ENCODE data around the gene SGCD. TPM values are rescaled to one million over a fixed set of nuclear protein-coding genes. Genes with fewer than 3 reads are reported as not detected.

The SGCD gene
- total RNA-seq, 4 donors from 2014 or later, result 1.1 to 8.2 (median 4.4) TPM

DNA sequence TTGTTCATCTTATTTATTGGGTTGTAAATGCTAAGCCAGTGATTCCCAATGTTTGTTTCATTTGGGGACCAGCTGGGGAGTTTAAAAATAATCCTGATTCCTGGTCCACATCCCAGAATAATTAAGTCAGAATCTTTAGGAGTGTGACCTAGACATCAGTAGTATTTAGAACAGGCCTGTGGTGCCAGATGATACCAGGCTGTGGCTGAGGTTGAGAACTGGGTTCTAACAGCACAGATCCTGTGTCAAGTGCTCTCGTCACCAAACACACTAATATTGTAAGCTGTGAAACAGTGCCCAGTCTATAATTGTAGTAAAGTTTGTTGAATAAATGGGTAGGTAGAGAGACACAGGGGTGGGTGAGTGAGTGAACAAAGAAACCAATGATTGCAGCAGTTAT, 351.0 kb downstream of the SGCD start:
- TF ChIP-seq, protein P1, sequence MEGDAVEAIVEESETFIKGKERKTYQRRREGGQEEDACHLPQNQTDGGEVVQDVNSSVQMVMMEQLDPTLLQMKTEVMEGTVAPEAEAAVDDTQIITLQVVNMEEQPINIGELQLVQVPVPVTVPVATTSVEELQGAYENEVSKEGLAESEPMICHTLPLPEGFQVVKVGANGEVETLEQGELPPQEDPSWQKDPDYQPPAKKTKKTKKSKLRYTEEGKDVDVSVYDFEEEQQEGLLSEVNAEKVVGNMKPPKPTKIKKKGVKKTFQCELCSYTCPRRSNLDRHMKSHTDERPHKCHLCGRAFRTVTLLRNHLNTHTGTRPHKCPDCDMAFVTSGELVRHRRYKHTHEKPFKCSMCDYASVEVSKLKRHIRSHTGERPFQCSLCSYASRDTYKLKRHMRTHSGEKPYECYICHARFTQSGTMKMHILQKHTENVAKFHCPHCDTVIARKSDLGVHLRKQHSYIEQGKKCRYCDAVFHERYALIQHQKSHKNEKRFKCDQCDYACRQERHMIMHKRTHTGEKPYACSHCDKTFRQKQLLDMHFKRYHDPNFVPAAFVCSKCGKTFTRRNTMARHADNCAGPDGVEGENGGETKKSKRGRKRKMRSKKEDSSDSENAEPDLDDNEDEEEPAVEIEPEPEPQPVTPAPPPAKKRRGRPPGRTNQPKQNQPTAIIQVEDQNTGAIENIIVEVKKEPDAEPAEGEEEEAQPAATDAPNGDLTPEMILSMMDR (IDR thresholded peaks at IDR 0.05), result no peak
- no peak for ATAC-seq (ENCODE audit: low FRiP score)
- no peak for DNase-seq (ENCODE audit: low spot score)

DNA sequence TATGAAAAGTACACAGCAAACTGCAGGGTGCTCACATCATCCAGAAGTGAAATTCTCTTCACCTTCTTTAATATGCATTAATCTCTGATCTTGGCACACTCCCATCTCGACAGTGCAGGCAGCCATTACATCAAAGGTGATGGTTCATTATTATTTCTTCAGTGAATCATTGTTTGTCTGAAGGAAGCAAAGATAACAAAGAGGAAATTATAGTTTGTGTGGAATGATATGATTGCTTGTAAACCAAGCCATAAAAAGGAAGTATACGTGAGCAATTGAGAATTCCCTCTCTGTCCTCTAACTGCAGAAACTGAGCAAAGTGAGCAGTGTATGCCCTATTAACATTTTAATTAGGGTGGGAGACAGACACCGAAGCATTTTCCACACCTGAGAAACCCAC, 351.5 kb downstream of the SGCD start:
- ATAC-seq (ENCODE audit: low FRiP score) (no peak), DNase-seq (ENCODE audit: low spot score) (no peak)
- TF ChIP-seq, protein P1 (IDR thresholded peaks at IDR 0.05), result no peak

DNA sequence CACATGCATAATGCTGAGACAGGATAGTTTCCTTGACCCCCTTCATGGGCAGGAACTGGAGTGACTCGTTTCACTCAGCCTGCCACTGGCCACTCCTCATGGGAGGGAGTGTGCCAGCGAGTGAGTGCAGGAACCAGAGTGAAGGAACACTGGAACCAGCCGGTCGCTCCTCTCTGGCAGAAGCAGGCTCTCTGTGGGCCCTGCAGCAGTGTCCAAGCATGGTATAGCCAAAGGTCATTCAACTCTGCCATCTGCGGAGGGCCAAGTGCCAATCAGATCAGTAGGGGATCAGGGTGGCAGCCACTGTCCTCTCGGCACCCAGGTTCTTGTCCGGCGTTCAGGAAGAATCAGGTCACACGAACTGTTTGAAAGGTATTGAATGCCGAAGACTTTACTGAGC, 353.9 kb downstream of the SGCD start:
- no peak for ATAC-seq (ENCODE audit: low FRiP score)
- no peak for DNase-seq (ENCODE audit: low spot score)
- TF ChIP-seq, protein P1 (IDR thresholded peaks at IDR 0.05), result no peak

DNA sequence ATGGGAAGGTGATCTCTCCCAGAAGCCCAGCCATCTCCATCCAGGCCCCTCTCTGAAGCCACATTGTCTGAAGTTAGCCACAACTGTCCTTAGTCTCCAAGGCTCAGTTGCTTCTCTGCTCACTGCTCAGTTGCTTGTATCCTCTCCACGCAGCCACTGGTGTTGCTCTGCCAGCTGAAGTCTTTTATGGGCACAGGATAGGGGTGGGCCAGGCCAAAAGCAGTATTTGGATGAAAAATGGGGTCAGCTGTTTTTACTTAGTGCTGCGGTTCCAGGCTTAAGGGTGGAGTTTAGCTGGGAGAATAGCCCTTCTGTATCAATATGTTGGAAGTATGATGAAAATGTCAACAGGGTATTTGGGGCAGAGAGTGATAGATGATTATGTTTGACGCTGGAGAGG, 354.3 kb downstream of the SGCD start:
- no peak for DNase-seq (ENCODE audit: low spot score)
- TF ChIP-seq, protein P1 (IDR thresholded peaks at IDR 0.05), result no peak
- ATAC-seq (ENCODE audit: low FRiP score), result no peak

DNA sequence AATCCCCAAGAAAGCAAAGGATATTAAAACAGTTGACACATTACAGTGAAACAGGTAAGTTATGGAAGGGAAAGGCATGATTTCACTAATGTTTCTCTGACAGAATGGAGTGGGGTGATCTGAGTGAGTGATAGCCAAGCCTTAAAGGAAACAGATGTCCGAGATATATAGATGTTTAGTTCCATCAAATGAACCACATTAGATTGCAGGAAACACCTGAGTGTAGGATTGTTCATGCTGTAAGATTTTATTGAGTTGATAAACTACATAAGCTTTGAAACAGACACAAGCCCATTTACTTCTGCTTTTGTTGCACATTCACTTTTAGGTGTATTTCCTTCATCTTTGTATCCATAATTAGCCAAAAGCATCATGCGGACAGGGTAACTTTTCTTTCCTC, 356.0 kb downstream of the SGCD start:
- no peak for ATAC-seq (ENCODE audit: low FRiP score)
- DNase-seq (ENCODE audit: low spot score), result no peak
- TF ChIP-seq, protein P1 (IDR thresholded peaks at IDR 0.05), result no peak

DNA sequence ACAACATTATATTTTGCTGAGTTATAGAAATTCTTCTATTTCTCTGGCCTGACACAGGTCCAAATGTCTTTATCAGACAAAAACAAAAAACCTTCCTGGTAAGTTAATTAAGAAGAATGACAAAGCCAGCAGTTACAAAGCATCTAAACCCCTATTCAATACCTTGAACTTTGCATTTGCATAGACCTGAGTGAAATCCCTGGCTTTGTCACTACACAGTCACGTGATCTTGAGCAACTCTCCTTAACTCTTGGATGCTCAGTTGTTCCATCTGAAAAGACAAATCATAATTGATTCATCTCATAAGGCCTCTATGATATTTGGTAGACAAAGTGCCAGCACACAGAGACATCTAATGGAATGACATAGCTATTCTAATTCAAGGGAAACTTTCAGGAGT, 356.5 kb downstream of the SGCD start:
- TF ChIP-seq, protein P1 (IDR thresholded peaks at IDR 0.05), result no peak
- ATAC-seq (ENCODE audit: low FRiP score), result no peak
- DNase-seq (ENCODE audit: low spot score), result no peak

DNA sequence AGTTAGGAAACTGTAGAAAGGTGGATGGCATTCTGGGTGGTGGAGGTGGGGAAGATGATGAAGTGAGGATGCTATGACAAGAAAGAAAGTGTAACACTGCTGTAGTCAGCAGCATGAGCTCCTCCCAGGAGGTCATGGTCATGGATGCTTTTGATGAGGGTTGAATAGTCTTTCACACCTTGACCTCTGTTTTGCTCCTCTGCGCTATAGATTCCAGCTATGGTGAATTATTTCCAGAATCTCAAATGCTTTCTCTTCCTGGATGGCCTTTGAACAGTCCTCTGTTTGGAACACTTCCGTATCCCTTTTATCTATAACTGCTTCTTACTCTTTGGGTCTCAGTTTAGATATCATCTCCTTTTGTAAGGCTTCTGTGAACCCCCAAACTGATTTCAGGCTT, 357.3 kb downstream of the SGCD start:
- TF ChIP-seq, protein P1 (IDR thresholded peaks at IDR 0.05), result no peak
- no peak for ATAC-seq (ENCODE audit: low FRiP score)
- no peak for DNase-seq (ENCODE audit: low spot score)
